GM10847 (cell line): ENCODE measurements around the gene PCDHA1.

Source experiments
- POLR2A ChIP-seq: IDR thresholded peaks from 2 replicates; pipeline ENCODE4 v1.6.1; 2011; ENCODE audit not compliant: insufficient read length; ENCODE audit errors: extremely low read depth

Gene PCDHA1

GRCh38 chr5:140998921-140999410, 213.0 kb downstream of the PCDHA1 start:
- no peak for TF ChIP-seq POLR2A

- no peak for TF ChIP-seq POLR2A
Measured at GRCh38 chr5:141001446-141001843, 215.5 kb downstream of the PCDHA1 start.

- TF ChIP-seq POLR2A, result no peak
Measured at GRCh38 chr5:141001844-141002604, 216.1 kb downstream of the PCDHA1 start.

DNA sequence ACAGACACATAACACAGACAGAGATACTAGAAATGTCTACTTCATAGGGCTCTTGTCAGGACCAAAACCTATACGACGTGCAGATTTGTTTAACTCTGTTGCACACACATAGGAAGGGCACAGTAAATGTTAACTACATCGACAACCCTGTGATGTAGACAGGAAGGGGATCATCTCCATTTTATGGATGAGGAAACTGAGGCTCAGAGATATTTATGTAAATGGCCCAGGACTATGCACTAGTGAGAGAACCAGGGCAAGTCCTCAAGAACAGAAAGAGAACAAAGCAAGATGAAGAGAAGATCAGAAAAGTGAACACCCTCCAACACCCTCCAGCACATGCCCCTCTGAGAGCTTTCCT, 216.6 kb downstream of the PCDHA1 start:
- no peak for TF ChIP-seq POLR2A

- TF ChIP-seq POLR2A, result no peak
Measured at GRCh38 chr5:141003031-141003430, 217.1 kb downstream of the PCDHA1 start.

DNA sequence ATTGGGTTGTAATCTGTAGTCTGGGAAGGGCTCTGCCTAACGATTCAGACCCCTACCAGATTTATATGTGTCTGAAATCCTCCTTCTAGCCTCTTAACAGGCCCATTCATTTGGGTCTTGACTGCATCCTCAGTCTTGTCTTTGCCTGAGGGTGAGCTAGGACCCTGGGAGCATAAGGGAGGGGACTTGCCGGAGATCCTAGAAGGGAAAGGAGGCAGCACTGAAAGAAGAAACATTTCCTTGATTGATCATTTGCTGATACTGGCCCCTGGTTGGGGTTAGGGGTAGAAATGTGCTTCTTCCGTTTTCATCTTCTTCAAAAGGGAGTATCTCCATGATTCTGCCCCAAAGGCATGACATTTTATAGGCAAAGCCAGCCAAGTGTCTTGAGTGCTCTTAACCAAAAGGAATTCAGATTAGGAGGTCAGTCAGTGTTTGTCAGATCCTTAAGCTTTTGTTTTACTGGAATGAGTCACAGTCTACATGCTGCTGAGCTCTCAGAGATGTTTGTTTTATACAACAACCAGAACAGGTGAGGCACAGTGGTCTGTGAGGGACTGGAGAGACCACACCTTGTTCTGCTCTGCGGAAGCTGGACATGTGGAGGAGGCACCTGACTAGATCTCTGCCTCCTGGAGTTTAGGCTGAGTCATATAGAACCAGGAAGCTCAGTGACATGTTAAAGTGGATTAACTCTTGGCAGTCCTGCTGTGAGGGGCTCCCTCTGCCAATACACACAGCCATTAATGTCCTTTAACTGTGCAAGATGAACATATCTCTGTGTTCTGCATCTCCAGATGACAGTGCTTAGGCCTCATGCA, 218.1 kb downstream of the PCDHA1 start:
- TF ChIP-seq POLR2A, result no peak

GRCh38 chr5:141007791-141008190, 221.9 kb downstream of the PCDHA1 start:
- no peak for TF ChIP-seq POLR2A

DNA sequence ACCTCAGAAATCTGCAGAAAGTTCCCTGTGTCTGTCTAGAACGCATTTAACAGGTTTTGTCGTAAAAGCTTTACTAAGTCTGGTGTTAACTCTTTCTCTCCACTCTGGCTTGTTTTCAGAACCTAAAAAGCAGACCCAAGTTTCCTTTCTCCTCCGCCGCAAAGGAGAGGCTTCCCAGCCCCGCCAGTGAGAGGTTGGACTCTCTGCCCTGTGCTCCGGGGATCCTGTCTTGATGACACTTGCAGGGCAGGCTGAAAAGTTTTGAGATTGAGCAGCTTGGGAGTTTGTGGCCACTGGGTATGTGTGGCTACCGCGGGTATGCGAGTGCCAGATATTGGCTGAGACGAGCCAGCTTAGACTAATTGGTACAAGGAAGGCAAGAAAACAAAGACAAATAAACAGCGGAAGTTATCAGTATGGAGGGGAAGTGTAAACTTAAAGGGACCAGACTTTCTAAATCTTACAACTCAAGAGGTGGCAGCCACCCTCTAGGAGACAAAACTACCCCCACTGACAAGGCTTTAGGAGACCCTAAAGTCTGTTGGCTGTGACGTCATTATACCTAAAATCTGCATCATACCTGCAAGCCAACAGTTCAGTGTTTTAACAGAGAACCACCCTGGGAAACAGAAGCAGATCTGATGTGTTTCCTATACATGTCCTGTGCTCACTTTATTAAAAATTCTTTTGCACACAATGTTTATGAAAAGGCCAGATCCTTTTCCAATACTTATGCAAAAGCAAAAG, 224.3 kb downstream of the PCDHA1 start:
- no peak for TF ChIP-seq POLR2A

DNA sequence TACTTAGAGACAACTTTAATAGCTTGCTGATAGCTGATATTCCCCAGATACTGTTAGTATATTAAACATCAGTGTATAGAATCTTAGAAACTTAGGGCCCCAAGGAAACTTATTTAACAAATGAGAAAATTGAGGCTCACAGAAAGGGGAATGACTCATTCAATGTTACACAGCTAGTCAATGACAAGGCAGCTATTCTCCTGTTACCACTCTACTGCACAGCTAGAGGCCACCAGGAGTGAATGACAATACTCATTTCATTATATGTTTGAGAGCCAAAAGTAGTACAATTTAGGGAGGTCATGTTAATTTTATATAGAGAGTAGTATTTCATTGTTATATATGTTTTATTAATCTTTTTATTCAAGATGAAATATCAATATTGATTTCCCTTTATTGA, 232.0 kb downstream of the PCDHA1 start:
- no peak for TF ChIP-seq POLR2A

- TF ChIP-seq POLR2A, result no peak
Measured at GRCh38 chr5:141022384-141022783, 236.4 kb downstream of the PCDHA1 start.

GRCh38 chr5:141031006-141031405, 245.1 kb downstream of the PCDHA1 start:
- no peak for TF ChIP-seq POLR2A

DNA sequence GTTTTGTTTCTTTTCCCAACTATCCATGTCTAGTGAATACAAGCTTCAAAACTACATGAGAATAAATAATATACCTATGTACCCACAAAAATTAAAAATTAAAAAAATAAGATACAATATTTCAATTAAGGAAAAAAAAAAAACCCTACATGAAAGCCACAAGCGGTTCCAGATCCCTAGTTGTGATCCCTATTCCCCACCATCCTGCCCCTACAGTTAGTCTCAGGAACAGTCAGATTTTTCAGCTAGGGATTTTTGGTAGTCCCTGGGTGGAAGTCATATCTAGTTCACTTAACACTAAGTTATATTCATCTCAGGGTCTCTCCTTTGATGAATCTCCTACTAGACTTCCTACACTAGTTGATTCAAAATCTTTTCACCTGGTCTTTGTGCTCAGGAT, 246.7 kb downstream of the PCDHA1 start:
- TF ChIP-seq POLR2A, result no peak

DNA sequence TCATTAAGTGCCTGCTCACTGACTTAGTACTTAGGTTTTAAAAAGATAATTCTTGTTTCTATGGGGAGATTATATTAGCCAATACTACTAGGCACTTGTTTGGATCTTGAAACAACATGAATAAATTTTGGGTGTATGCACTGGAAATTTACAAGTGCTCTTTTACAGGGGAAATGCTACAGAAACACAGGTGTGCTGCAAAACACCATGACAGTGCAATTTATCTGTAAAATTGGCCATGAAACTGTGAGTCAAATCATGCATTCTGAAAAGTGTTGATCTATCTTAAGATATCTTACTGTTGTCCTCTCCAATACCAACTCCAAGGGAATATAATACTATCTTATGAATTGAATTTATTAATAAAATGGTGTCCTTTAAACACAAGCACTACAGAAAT, 253.1 kb downstream of the PCDHA1 start:
- no peak for TF ChIP-seq POLR2A

DNA sequence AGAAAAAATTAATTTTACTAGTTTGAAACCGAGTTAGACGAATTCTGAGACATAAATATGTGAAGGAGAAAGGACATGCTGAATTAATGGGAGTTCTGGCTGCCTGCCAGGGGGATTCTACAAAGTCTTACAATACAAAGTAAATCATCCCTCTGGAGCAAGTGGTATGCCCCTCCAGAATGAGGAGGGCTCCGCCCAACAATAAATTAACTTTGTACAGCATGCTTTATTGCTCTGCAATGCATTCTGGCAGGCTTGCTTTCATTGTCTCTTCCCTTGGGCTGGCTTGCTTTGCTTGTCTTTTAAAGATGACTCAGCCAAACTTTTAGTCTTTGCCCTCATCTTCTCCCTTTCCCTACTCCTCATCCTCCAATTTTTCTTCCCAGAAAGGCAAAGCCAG, 253.6 kb downstream of the PCDHA1 start:
- TF ChIP-seq POLR2A, result no peak

DNA sequence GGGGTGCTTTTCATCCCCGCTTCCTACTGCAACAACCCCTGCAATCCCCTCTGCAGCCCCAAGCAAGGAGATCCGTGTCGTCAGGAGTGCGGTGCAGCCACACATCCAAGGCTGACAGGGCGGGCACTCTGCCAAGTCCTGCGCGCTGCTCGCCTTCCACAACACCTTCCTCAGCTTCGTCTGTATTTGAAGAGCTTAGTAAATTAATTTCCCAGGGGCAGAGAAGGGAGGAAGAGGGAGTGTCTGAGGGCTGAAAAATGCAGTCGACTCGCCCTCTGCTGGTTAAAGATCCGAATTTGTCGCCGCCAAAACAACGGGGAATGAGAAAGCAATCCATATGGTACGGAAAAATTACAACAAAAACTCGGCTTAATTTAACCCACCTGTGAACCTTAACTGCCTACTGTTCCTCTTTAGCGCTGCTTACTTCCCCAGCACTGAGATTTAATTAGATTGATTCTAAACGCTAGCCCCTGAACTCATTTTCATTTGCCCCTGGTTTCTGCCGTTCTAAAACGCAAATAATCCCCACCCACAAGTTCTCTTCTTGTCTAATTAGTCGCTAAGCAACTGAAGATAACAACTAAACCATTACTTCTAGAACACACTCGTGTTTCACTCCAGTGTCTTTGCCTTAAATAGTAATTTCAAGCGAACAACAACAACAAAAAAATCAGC, 254.3 kb downstream of the PCDHA1 start:
- TF ChIP-seq POLR2A, result no peak

DNA sequence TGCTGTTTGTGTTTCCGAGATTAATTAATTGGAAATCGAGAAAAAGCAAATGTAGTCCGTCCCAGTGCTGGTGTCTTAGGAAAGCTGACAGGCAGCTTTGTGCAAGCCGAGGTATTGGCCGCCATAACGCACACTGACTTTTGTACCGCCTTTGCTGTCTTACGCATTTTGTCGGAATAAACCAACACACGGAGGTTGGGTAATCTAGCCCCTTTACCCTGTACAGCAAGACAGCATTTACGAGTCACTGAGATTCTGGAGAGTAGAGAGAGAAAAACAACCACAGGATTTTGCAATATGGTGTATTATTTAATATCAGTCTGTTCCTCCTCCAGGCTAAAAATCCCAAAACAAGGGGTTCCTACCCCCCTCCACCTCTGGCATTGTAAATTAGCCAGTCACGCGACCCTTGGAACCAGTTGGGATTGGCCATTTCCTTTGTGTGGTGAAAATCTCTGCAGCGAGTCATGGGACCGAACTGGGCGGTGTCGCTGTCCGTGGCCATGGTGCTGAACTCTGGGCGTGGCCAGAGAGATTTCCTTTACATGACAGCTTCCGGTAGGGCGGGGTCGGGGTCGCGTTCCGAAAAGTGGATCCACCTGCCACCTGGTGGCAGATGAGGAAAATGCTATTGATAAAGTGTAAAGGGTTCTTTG, 255.0 kb downstream of the PCDHA1 start:
- no peak for TF ChIP-seq POLR2A
